Measurements from ENCODE around the gene MSRB3. TPM values are rescaled to one million over a fixed set of nuclear protein-coding genes. Genes with fewer than 3 reads are reported as not detected.

MSRB3 gene
- total and polyA plus RNA-seq, 2 of the 8 experiments (the other 6 are each of a cell fraction or from before 2014, with no cell fraction given) = 0.32 to 1.2 TPM

DNA sequence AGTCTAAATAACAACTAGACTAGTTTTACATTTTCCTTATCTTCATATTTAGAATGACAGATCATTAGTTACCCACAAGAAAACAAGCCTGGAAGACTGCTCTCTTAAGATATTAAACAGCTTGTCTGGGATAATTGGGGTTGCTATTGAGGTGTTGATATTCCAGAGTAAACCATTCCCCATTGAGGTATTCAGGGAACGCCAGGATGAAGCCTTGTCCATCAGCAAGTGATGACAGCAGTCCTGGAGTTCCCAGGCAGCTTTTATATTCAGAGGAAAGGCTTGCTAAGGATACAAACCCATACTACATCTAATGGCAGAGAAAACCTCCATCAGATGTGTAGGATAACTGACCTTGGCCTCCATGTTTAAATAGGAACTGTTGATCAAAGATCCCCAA lies 168.4 kb downstream of the MSRB3 start:
- H3K9ac ChIP-seq (replicated peaks in 1 of 4; ENCODE audit: extremely low read depth in 1 of 4, low read depth in 3 of 4, low read length in 3 of 4) = no peak overlapping the region
- H2BK20ac ChIP-seq (ENCODE audit: low read length) = no peak overlapping the region
- no peaks in the 10 kb centered on the region for H3K23me2 ChIP-seq (ENCODE audit: low read depth, low read length)
- no peak overlapping the region for H3K14ac ChIP-seq (ENCODE audit: insufficient read length)
- CTCF ChIA-PET (ENCODE audit: partially characterized antibody) = interaction anchor here (0.7 kb wide), 1 partner anchor 84 kb away, joined by 3 read pairs; no protein-coding TSS in a partner anchor
- H3K79me2 ChIP-seq (ENCODE audit: control insufficient read depth in 1 of 2, insufficient read depth in 2 of 2, low read length in 2 of 2) = no peaks in the 10 kb centered on the region
- no peak overlapping the region for H2BK15ac ChIP-seq (ENCODE audit: low read length)
- no peaks in the 10 kb centered on the region for H3K36me3 ChIP-seq (ENCODE audit: control insufficient read depth in 2 of 4, insufficient read depth in 4 of 4, low read length in 3 of 4)
- no peak overlapping the region for H4K8ac ChIP-seq (ENCODE audit: extremely low read depth, insufficient read depth, low read length)
- H3K9me3 ChIP-seq (ENCODE audit: insufficient read depth in 2 of 2, low read depth in 1 of 2, low read length in 1 of 2) = no peaks in the 10 kb centered on the region
- H2BK12ac ChIP-seq (ENCODE audit: low read depth, low read length) = no peak overlapping the region
- DNase-seq (ENCODE audit: low read depth in 1 of 2, low spot score in 2 of 2) = no peak
- no peak overlapping the region for H2AFZ ChIP-seq (ENCODE audit: low read length)
- no peak for FAIRE-seq
- H3K4me3 ChIP-seq (ENCODE audit: extremely low read depth in 1 of 4, insufficient read depth in 2 of 4, low read depth in 3 of 4, low read length in 4 of 4) = no peak overlapping the region
- peaks cover 0 to 3% (median 0%) of the 10 kb centered on the region in 4 experiments; a peak in 1 of 7 replicates for H3K4me1 ChIP-seq (replicated peaks in 1 of 4; ENCODE audit: control insufficient read depth in 3 of 4, insufficient read depth in 4 of 4, low read length in 3 of 4)
- no peaks in the 10 kb centered on the region for H3K79me1 ChIP-seq (ENCODE audit: low read depth, low read length)
- WGBS, 2 experiments (ENCODE audit: extremely low coverage in 1 of 2, insufficient coverage in 1 of 2, insufficient read length in 1 of 2, insufficient replicate concordance in 2 of 2, low coverage in 1 of 2, low lambda C conversion rate in 2 of 2, missing lambda C conversion rate in 1 of 2) = 88% methylated on average over 1 of the region's 1 CpG; no CpG with 5 or more reads in 1 of the 2 experiments
- H3K27me3 ChIP-seq (replicated peaks in 1 of 4; ENCODE audit: control insufficient read depth in 3 of 4, extremely low read depth in 1 of 4, insufficient read depth in 3 of 4, low read length in 3 of 4) = no peaks in the 10 kb centered on the region
- H2AK5ac ChIP-seq (ENCODE audit: low read depth, low read length) = no peak overlapping the region
- no peak overlapping the region for H4K91ac ChIP-seq (replicated peaks; ENCODE audit: insufficient read length, low read length)
- no peak overlapping the region for H3K27ac ChIP-seq (ENCODE audit: low read depth, low read length)
- no peak overlapping the region for H3K23ac ChIP-seq (ENCODE audit: insufficient read length)
- no peak overlapping the region for H3K18ac ChIP-seq (ENCODE audit: extremely low read depth, low read length)
- no peaks in the 10 kb centered on the region for H4K20me1 ChIP-seq (replicated peaks in 1 of 2; ENCODE audit: control insufficient read depth in 1 of 2, insufficient read depth in 2 of 2, low read length in 2 of 2)
- H2BK120ac ChIP-seq (replicated peaks; ENCODE audit: low read depth, low read length) = no peak overlapping the region
- H3K4ac ChIP-seq (replicated peaks; ENCODE audit: insufficient read length, low read depth, low read length) = no peak overlapping the region
- no peak overlapping the region for H3K4me2 ChIP-seq (ENCODE audit: insufficient read depth in 1 of 2, low read depth in 2 of 2, low read length in 2 of 2)
- H3K56ac ChIP-seq (replicated peaks; ENCODE audit: insufficient read length, low read depth, low read length) = no peak overlapping the region
- no peak overlapping the region for H2BK5ac ChIP-seq (ENCODE audit: low read depth, low read length)
- H4K5ac ChIP-seq (ENCODE audit: insufficient read length, low read depth, low read length) = no peak overlapping the region
- POLR2A ChIA-PET (ENCODE audit: partially characterized antibody) = no interaction called here
- TF ChIP-seq CEBPB (IDR thresholded peaks at IDR 0.05; ENCODE audit: low read depth, low read length) (no peak), BCL11A (IDR thresholded peaks at IDR 0.05; ENCODE audit: low read depth in 2 of 2, low read length in 2 of 2) (no peak), CTCF (IDR thresholded peaks at IDR 0.05; ENCODE audit: control extremely low read depth in 1 of 3, insufficient read depth in 1 of 3, low read depth in 1 of 3, low read length in 3 of 3) (no peak)
